Skeletal muscle satellite cell (primary cell): ENCODE results near the gene NUP214.
"Not testable (repeated sequence)": the region's sequence is repeated elsewhere in the genome, so short reads cannot be mapped to it uniquely, and the experiment has no call there.

Experiments used
- H3K27me3 ChIP-seq: 2 replicates; pipeline ENCODE4 v1.7.0; 2013; ENCODE audit warnings: low read length; ENCODE audit not compliant: control insufficient read depth, insufficient read depth
- H3K36me3 ChIP-seq: 2 replicates; pipeline ENCODE4 v1.7.0; 2013; ENCODE audit warnings: mild to moderate bottlenecking, control low read depth, low read length; ENCODE audit not compliant: insufficient read depth
- H3K4me1 ChIP-seq: 2 replicates; pipeline ENCODE4 v1.7.0; 2013; ENCODE audit warnings: low read length; ENCODE audit not compliant: control insufficient read depth, insufficient read depth
- H3K4me2 ChIP-seq: 2 replicates; pipeline ENCODE4 v1.7.0; 2013; ENCODE audit warnings: mild to moderate bottlenecking, low read length
- H3K4me3 ChIP-seq: 2 replicates; pipeline ENCODE4 v1.7.0; 2013; ENCODE audit warnings: low read length
- H3K9ac ChIP-seq: 2 replicates; pipeline ENCODE4 v1.7.0; 2013; ENCODE audit warnings: mild to moderate bottlenecking, low read depth, low read length, moderate library complexity
- H3K9me3 ChIP-seq: replicated peaks from 2 replicates; pipeline ENCODE4 v1.7.0; 2013; ENCODE audit warnings: mild to moderate bottlenecking, control low read depth, low read length

Gene NUP214

GRCh38 chr9:131111854-131112311 lies 13.5 kb upstream of the NUP214 start:
- Histone ChIP-seq H3K27me3 (peaks cover 19% of the 10 kb centered on the region), H3K4me2 (no peak overlapping the region), H3K4me1 (no peaks in the 10 kb centered on the region), H3K9ac (no peak overlapping the region), H3K9me3 (no peaks in the 10 kb centered on the region), H3K36me3 (no peaks in the 10 kb centered on the region), H3K4me3 (no peak overlapping the region)

- Histone ChIP-seq H3K9me3 (no peaks in the 10 kb centered on the region), H3K4me2 (no peak overlapping the region), H3K36me3 (no peaks in the 10 kb centered on the region), H3K27me3 (peaks cover 18% of the 10 kb centered on the region), H3K4me3 (no peak overlapping the region), H3K9ac (no peak overlapping the region), H3K4me1 (no peaks in the 10 kb centered on the region)
These were observed 12.8 kb upstream of the NUP214 start for GRCh38 chr9:131112374-131113154.

GRCh38 chr9:131113655-131114054 lies 11.7 kb upstream of the NUP214 start:
- Histone ChIP-seq H3K4me3 (no peak overlapping the region), H3K4me2 (no peak overlapping the region), H3K4me1 (no peaks in the 10 kb centered on the region), H3K27me3 (peaks cover 16% of the 10 kb centered on the region), H3K9ac (no peak overlapping the region), H3K9me3 (no peaks in the 10 kb centered on the region), H3K36me3 (no peaks in the 10 kb centered on the region)

GRCh38 chr9:131114084-131114535 lies 11.3 kb upstream of the NUP214 start:
- no peak overlapping the region for H3K9ac ChIP-seq
- H3K4me2 ChIP-seq: no peak overlapping the region
- H3K4me3 ChIP-seq: no peak overlapping the region
- H3K27me3 ChIP-seq: peaks cover 14% of the 10 kb centered on the region
- no peaks in the 10 kb centered on the region for H3K9me3 ChIP-seq
- no peaks in the 10 kb centered on the region for H3K4me1 ChIP-seq
- H3K36me3 ChIP-seq: no peaks in the 10 kb centered on the region

GRCh38 chr9:131115360-131115742 lies 10.0 kb upstream of the NUP214 start:
- not testable (repeated sequence) for H3K4me1 ChIP-seq, H3K9ac ChIP-seq, H3K9me3 ChIP-seq, H3K36me3 ChIP-seq, H3K4me3 ChIP-seq, H3K4me2 ChIP-seq
- H3K27me3 ChIP-seq: peaks cover 14% of the 10 kb centered on the region

GRCh38 chr9:131116281-131117120 lies 8.9 kb upstream of the NUP214 start:
- no peaks in the 10 kb centered on the region for H3K4me1 ChIP-seq
- no peaks in the 10 kb centered on the region for H3K36me3 ChIP-seq
- H3K9me3 ChIP-seq: no peaks in the 10 kb centered on the region
- H3K27me3 ChIP-seq: peaks cover 14% of the 10 kb centered on the region
- H3K4me3 ChIP-seq: no peak overlapping the region
- H3K4me2 ChIP-seq: no peak overlapping the region
- no peak overlapping the region for H3K9ac ChIP-seq

- peaks cover 13% of the 10 kb centered on the region for H3K27me3 ChIP-seq
- H3K9me3 ChIP-seq: no peaks in the 10 kb centered on the region
- H3K4me2 ChIP-seq: no peak overlapping the region
- H3K4me3 ChIP-seq: no peak overlapping the region
- no peaks in the 10 kb centered on the region for H3K36me3 ChIP-seq
- no peaks in the 10 kb centered on the region for H3K4me1 ChIP-seq
- no peak overlapping the region for H3K9ac ChIP-seq
These were observed 8.1 kb upstream of the NUP214 start for GRCh38 chr9:131117121-131117761.

GRCh38 chr9:131117762-131118145 lies 7.6 kb upstream of the NUP214 start:
- no peaks in the 10 kb centered on the region for H3K4me1 ChIP-seq
- H3K4me3 ChIP-seq: no peak overlapping the region
- peaks cover 11% of the 10 kb centered on the region for H3K27me3 ChIP-seq
- no peaks in the 10 kb centered on the region for H3K36me3 ChIP-seq
- no peak overlapping the region for H3K4me2 ChIP-seq
- no peak overlapping the region for H3K9ac ChIP-seq
- no peaks in the 10 kb centered on the region for H3K9me3 ChIP-seq

- H3K36me3 ChIP-seq: no peaks in the 10 kb centered on the region
- no peak overlapping the region for H3K4me3 ChIP-seq
- H3K27me3 ChIP-seq: peaks cover 11% of the 10 kb centered on the region
- peaks cover 1% of the 10 kb centered on the region for H3K4me1 ChIP-seq
- no peak overlapping the region for H3K4me2 ChIP-seq
- H3K9ac ChIP-seq: no peak overlapping the region
- H3K9me3 ChIP-seq: no peaks in the 10 kb centered on the region
These were observed 5.8 kb upstream of the NUP214 start for GRCh38 chr9:131119600-131119999.

- no peaks in the 10 kb centered on the region for H3K9me3 ChIP-seq
- H3K27me3 ChIP-seq: peaks cover 11% of the 10 kb centered on the region
- no peak overlapping the region for H3K4me2 ChIP-seq
- H3K4me3 ChIP-seq: no peak overlapping the region
- no peaks in the 10 kb centered on the region for H3K36me3 ChIP-seq
- H3K4me1 ChIP-seq: peaks cover 4% of the 10 kb centered on the region
- no peak overlapping the region for H3K9ac ChIP-seq
These were observed 4.7 kb upstream of the NUP214 start for GRCh38 chr9:131120620-131121228.

- Histone ChIP-seq H3K9me3 (no peaks in the 10 kb centered on the region), H3K36me3 (no peaks in the 10 kb centered on the region), H3K27me3 (peaks cover 11% of the 10 kb centered on the region), H3K4me1 (peaks cover 4% of the 10 kb centered on the region), H3K4me2 (no peak overlapping the region), H3K9ac (no peak overlapping the region), H3K4me3 (no peak overlapping the region)
These were observed 4.0 kb upstream of the NUP214 start for GRCh38 chr9:131121346-131121745.
